Measurements from ENCODE around the gene ZNF714.

GRCh38 chr19:21128901-21129698 lies 47.1 kb downstream of the ZNF714 start:
- TF ChIP-seq, protein P1, sequence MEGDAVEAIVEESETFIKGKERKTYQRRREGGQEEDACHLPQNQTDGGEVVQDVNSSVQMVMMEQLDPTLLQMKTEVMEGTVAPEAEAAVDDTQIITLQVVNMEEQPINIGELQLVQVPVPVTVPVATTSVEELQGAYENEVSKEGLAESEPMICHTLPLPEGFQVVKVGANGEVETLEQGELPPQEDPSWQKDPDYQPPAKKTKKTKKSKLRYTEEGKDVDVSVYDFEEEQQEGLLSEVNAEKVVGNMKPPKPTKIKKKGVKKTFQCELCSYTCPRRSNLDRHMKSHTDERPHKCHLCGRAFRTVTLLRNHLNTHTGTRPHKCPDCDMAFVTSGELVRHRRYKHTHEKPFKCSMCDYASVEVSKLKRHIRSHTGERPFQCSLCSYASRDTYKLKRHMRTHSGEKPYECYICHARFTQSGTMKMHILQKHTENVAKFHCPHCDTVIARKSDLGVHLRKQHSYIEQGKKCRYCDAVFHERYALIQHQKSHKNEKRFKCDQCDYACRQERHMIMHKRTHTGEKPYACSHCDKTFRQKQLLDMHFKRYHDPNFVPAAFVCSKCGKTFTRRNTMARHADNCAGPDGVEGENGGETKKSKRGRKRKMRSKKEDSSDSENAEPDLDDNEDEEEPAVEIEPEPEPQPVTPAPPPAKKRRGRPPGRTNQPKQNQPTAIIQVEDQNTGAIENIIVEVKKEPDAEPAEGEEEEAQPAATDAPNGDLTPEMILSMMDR (IDR thresholded peaks at IDR 0.05; ENCODE audit: insufficient read depth, low read depth, low read length) = no peak
- no peak for TF ChIP-seq EZH2 (IDR thresholded peaks at IDR 0.05; ENCODE audit: insufficient read depth, low read length)

Data from astrocyte (in vitro differentiated cells and primary cell).